ENCODE measurements around the gene PCDHA9. TPM values are rescaled to one million over a fixed set of nuclear protein-coding genes. Genes with fewer than 3 reads are reported as not detected.
"Not testable (repeated sequence)": the region's sequence is repeated elsewhere in the genome, so short reads cannot be mapped to it uniquely, and the experiment has no call there.

The PCDHA9 gene
- total RNA-seq, 1 experiment from 2014 or later: under 0.01 TPM

DNA sequence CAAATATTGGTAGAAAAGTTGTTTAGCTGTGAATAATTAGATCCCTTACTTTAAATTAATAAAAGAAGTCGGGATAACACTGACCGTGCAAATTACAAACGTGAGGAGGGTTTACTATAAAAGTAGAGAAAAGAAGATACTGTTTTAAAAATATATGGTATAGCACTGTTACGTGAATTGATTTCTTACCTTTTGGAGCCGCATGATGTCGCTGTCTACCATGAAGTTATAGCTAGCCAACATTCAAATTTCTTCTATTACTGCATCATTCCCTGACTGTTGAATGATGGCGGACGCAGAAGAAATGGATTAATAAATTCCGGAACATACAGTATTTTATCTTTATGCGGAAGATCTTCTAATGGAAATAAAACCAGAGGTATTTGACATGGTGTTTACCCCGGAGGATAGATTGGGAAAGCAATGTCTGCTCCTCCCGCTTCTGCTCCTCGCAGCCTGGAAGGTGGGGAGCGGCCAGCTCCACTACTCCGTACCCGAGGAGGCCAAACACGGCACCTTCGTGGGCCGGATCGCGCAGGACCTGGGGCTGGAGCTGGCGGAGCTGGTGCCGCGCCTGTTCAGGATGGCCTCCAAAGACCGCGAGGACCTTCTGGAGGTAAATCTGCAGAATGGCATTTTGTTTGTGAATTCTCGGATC, 20.3 kb upstream of the PCDHA9 start, which contains the start of gene PCDHA6:
Gene PCDHA6, plus strand, starts transcription at position 257 of the 658 bp plus-strand sequence. Its CDS starts 132 bp downstream, at position 389.
- H3K4me1 ChIP-seq (replicated peaks): no peaks in the 10 kb centered on the region
- DNase-seq (ENCODE audit: low read depth in 1 of 2, low spot score in 2 of 2): no peak
- H3K36me3 ChIP-seq: no peaks in the 10 kb centered on the region
- no peak within 1 kb of the TSS for H3K27ac ChIP-seq
- H3K27me3 ChIP-seq (replicated peaks): no peaks in the 10 kb centered on the region
- H3K4me3 ChIP-seq: no peak within 1 kb of the TSS
- peaks cover 5% of the 10 kb centered on the region; the same call in 1 of the 2 replicates for H3K9me3 ChIP-seq (replicated peaks)

GRCh38 chr5:140828362-140828737, 19.8 kb upstream of the PCDHA9 start:
- Histone ChIP-seq H3K9me3 (replicated peaks) (peaks cover 5% of the 10 kb centered on the region; the same call in 1 of the 2 replicates), H3K27me3 (replicated peaks) (no peaks in the 10 kb centered on the region), H3K4me1 (replicated peaks) (no peaks in the 10 kb centered on the region), H3K4me3 (no peak overlapping the region), H3K27ac (no peak overlapping the region), H3K36me3 (no peaks in the 10 kb centered on the region)
- no peak for DNase-seq (ENCODE audit: low read depth in 1 of 2, low spot score in 2 of 2)

- not testable (repeated sequence) for H3K36me3 ChIP-seq; H3K27ac ChIP-seq; H3K4me3 ChIP-seq; DNase-seq (ENCODE audit: low read depth in 1 of 2, low spot score in 2 of 2); H3K9me3 ChIP-seq (replicated peaks); H3K4me1 ChIP-seq (replicated peaks); H3K27me3 ChIP-seq (replicated peaks)
Observed at GRCh38 chr5:140829511-140830501, 18.4 kb upstream of the PCDHA9 start.

GRCh38 chr5:140833993-140834392, 14.2 kb upstream of the PCDHA9 start, which contains the start of gene PCDHA7:
Gene PCDHA7 (plus strand): TSS chr5:140834269. CDS start chr5:140834384, 115 bp downstream.
- Histone ChIP-seq H3K9me3 (replicated peaks) (peaks cover 8% of the 10 kb centered on the region), H3K4me1 (replicated peaks) (no peaks in the 10 kb centered on the region), H3K36me3 (no peaks in the 10 kb centered on the region), H3K27me3 (replicated peaks) (no peaks in the 10 kb centered on the region), H3K27ac (no peak within 1 kb of the TSS), H3K4me3 (no peak within 1 kb of the TSS)
- no peak for DNase-seq (ENCODE audit: low read depth in 1 of 2, low spot score in 2 of 2)

GRCh38 chr5:140834439-140835008, 13.7 kb upstream of the PCDHA9 start:
- not testable (repeated sequence) for H3K9me3 ChIP-seq (replicated peaks)

DNA sequence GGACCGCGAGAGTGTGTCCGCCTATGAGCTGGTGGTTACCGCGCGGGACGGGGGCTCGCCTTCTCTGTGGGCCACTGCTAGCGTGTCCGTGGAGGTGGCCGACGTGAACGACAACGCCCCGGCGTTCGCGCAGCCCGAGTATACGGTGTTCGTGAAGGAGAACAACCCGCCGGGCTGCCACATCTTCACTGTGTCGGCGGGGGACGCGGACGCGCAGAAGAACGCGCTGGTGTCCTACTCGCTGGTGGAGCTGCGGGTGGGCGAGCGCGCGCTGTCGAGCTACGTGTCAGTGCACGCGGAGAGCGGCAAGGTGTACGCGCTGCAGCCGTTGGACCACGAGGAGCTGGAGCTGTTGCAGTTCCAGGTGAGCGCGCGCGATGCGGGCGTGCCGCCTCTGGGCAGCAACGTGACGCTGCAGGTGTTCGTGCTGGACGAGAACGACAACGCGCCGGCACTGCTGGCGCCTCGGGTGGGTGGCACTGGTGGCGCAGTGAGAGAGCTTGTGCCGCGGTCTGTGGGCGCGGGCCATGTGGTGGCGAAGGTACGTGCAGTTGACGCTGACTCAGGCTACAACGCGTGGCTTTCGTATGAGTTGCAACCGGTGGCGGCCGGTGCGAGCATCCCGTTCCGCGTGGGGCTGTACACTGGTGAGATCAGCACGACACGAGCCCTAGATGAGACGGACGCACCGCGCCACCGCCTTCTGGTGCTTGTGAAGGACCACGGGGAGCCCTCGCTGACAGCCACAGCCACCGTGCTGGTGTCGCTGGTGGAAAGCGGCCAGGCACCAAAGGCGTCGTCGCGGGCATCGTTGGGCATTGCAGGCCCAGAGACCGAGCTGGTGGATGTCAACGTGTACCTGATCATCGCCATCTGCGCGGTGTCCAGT, 12.3 kb upstream of the PCDHA9 start:
- no peaks in the 10 kb centered on the region for H3K4me1 ChIP-seq (replicated peaks)
- no peak overlapping the region for H3K27ac ChIP-seq
- no peak overlapping the region for H3K4me3 ChIP-seq
- no peaks in the 10 kb centered on the region for H3K27me3 ChIP-seq (replicated peaks)
- peaks cover 5% of the 10 kb centered on the region for H3K9me3 ChIP-seq (replicated peaks)
- no peaks in the 10 kb centered on the region for H3K36me3 ChIP-seq
- DNase-seq (ENCODE audit: low read depth in 1 of 2, low spot score in 2 of 2): no peak

More at GRCh38 chr5:140834439-140835008, 13.7 kb upstream of the PCDHA9 start:
- not testable (repeated sequence) for H3K4me3 ChIP-seq; H3K27ac ChIP-seq; DNase-seq (ENCODE audit: low read depth in 1 of 2, low spot score in 2 of 2); H3K4me1 ChIP-seq (replicated peaks); H3K36me3 ChIP-seq; H3K27me3 ChIP-seq (replicated peaks)

DNA sequence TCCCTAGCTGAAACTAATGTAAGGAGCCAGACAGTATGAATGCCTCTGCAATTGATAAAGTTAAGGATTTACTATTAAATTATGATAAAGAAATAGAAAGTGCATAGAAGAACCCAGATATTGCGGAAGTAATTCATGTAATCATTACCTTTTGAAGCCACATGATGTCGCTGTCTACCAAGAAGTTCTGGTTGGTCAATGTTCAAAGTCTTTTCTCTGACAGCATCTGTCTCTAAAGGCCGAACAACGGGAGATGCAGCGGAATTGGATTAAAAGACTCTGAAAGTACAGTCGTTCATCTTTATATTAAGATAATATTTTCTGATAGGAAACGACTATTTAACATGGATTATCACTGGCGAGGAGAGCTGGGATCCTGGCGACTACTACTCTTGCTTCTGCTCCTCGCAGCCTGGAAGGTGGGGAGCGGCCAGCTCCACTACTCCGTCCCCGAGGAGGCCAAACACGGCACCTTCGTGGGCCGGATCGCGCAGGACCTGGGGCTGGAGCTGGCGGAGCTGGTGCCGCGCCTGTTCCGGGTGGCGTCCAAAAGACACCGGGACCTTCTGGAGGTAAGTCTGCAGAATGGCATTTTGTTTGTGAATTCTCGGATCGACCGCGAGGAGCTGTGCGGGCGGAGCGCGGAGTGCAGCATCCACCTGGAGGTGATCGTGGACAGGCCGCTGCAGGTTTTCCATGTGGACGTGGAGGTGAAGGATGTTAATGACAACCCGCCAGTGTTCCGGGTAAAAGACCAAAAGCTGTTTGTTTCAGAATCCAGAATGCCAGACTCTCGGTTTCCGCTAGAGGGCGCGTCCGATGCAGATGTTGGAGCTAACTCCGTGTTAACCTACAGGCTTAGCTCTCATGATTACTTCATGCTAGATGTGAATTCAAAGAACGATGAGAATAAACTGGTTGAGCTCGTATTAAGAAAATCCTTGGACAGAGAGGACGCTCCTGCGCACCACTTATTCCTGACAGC, 6.9 kb upstream of the PCDHA9 start, which contains the start of gene PCDHA8:
Gene PCDHA8, plus strand, starts transcription at position 210 of the 985 bp plus-strand sequence. Its CDS starts 135 bp downstream, at position 345.
- no peak within 1 kb of the TSS for H3K27ac ChIP-seq
- no peak within 1 kb of the TSS for H3K4me3 ChIP-seq
- no peaks in the 10 kb centered on the region for H3K36me3 ChIP-seq
- H3K4me1 ChIP-seq (replicated peaks): no peaks in the 10 kb centered on the region
- DNase-seq (ENCODE audit: low read depth in 1 of 2, low spot score in 2 of 2): no peak
- H3K27me3 ChIP-seq (replicated peaks): no peaks in the 10 kb centered on the region
- peaks cover 5% of the 10 kb centered on the region; the same call in 1 of the 2 replicates for H3K9me3 ChIP-seq (replicated peaks)

GRCh38 chr5:140842798-140843733, 5.1 kb upstream of the PCDHA9 start:
- Histone ChIP-seq H3K27ac (no peak overlapping the region), H3K27me3 (replicated peaks) (no peaks in the 10 kb centered on the region), H3K9me3 (replicated peaks) (peaks cover 7% of the 10 kb centered on the region), H3K4me3 (no peak overlapping the region), H3K36me3 (no peaks in the 10 kb centered on the region), H3K4me1 (replicated peaks) (no peaks in the 10 kb centered on the region)
- no peak for DNase-seq (ENCODE audit: low read depth in 1 of 2, low spot score in 2 of 2)

DNA sequence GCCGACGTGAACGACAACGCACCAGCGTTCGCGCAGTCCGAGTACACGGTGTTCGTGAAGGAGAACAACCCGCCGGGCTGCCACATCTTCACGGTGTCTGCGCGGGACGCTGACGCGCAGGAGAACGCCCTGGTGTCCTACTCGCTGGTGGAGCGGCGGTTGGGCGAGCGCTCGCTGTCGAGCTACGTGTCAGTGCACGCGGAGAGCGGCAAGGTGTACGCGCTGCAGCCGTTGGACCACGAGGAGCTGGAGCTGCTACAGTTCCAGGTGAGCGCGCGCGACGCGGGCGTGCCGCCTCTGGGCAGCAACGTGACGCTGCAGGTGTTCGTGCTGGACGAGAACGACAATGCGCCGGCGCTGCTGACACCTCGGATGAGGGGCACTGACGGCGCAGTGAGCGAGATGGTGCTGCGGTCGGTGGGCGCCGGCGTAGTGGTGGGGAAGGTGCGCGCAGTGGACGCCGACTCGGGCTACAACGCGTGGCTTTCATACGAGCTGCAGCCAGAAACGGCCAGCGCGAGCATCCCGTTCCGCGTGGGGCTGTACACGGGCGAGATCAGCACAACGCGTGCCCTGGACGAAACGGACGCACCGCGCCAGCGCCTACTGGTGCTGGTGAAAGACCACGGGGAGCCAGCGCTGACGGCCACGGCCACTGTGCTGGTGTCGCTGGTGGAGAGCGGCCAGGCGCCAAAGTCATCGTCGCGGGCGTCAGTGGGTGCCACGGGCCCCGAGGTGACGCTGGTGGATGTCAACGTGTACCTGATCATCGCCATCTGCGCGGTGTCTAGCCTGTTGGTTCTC, 1.9 kb downstream of the PCDHA9 start:
- H3K4me1 ChIP-seq (replicated peaks); H3K4me3 ChIP-seq; H3K27ac ChIP-seq; H3K27me3 ChIP-seq (replicated peaks); H3K36me3 ChIP-seq: not testable (repeated sequence)
- H3K9me3 ChIP-seq (replicated peaks): peaks cover 13% of the 10 kb centered on the region
- DNase-seq (ENCODE audit: low read depth in 1 of 2, low spot score in 2 of 2): peak in 1 of 2 experiments; percentile 50

DNA sequence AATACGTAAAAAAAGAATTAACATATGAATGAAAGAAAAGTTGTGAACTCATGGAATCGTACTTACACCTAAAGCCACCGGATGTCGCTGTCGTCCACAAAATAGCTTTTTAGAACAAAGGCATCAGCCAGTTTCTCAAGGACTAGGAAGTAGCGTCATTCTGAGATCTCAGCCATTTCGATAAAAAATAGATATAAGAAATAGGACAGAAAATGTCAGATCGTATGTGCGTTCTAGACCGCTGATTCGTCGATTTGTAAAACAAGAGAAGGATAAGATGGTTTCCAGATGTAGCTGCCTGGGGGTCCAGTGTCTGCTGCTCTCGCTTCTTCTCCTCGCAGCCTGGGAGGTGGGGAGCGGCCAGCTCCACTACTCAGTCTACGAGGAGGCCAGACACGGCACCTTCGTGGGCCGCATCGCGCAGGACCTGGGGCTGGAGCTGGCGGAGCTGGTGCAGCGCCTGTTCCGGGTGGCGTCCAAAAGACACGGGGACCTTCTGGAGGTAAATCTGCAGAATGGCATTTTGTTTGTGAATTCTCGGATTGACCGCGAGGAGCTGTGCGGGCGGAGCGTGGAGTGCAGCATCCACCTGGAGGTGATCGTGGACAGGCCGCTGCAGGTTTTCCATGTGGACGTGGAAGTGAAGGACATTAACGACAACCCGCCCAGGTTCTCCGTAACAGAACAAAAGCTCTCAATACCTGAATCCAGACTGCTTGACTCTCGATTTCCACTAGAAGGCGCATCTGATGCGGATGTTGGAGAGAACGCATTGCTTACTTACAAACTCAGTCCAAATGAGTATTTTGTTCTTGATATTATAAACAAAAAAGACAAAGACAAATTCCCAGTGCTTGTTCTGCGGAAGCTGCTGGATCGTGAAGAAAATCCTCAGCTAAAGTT, 7.8 kb downstream of the PCDHA9 start, which contains the start of gene PCDHA10:
Gene PCDHA10, plus strand, starts transcription at position 126 of the 903 bp plus-strand sequence. Its CDS starts 152 bp downstream, at position 278.
- Histone ChIP-seq H3K4me1 (replicated peaks) (no peaks in the 10 kb centered on the region), H3K9me3 (replicated peaks) (peaks cover 31% of the 10 kb centered on the region), H3K4me3 (no peak within 1 kb of the TSS), H3K27ac (no peak within 1 kb of the TSS), H3K27me3 (replicated peaks) (no peaks in the 10 kb centered on the region), H3K36me3 (no peaks in the 10 kb centered on the region)
- DNase-seq (ENCODE audit: low read depth in 1 of 2, low spot score in 2 of 2): no peak

Data from SJSA1 (cell line).